HG03354 (cell line): Measurements from ENCODE around the gene NTRK1.

Source experiments
- ATAC-seq: cut with Tn5 transposase; IDR thresholded peaks from one replicate; pipeline ENCODE4 v1.9.1; 2021; ENCODE audit warnings: mild to moderate bottlenecking; ENCODE audit not compliant: unreplicated experiment, poor library complexity, severe bottlenecking

The NTRK1 gene

GRCh38 chr1:156852418-156852874 is 8.2 kb upstream of the NTRK1 start:
- ATAC-seq: no peak

DNA sequence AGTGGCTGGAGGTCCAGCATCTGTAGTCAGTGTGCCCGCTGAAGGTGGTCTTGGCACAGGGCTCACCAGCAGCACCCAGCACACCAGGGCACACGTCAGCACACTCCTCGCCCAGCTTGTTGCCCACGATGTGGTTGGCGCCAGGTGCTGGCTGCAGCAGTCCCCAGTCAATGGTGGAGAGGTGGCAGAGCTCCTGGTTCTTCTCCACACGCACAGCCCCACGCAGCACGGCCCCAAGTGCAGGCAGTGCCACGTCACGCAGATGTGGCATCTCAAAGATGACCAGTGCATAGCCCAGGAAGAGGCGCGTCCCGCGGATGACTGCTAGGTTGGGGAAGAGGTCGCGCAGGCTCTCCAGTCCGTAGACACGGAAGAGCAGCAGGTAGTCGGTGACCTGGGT is 6.9 kb upstream of the NTRK1 start:
- ATAC-seq: no peak

- ATAC-seq: no peak
Measured at GRCh38 chr1:156854634-156855033, 6.0 kb upstream of the NTRK1 start.

DNA sequence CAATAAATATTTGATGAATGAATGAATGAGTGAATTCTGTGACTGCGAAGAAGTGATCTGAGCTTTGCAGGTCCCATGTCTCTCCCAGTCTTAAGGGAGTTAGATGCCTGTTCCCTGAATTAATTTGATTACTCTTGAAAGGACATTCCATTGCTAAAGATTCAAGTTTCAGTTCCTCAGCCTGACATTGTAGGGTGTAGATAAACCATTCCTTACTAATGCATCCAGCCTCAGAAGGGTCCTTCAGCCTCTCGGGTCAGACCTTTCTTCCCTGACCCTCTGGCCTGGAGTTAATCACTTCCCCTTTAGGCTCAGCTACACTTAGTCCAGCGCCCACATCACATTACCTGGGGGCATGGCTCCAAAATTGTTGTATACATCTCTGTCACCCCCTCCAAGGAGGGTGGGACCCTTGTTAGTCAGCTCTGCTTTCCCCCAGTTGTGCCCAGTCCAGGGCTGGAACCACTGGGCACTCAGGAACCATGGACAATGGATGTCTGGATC is 4.3 kb upstream of the NTRK1 start:
- no peak for ATAC-seq

DNA sequence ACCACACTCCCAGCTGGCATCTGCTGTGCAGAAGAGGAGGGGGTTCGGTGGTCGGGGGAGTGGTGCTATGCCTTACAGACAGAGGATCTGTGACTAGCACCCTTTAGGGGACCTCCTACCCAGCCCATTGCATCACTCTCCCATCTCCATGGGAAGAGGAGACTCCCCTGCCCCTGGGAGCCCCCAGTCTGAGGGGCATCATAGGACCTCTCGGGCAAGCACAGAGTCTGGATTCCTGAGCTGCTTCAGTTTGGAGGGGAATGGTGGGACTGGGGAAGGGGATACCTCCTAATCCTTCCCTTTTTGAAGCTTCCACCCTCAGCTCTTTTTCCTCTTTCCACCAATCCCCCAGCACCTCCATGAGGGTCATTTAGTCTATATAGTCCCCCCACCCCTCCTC is 3.1 kb upstream of the NTRK1 start:
- no peak for ATAC-seq

DNA sequence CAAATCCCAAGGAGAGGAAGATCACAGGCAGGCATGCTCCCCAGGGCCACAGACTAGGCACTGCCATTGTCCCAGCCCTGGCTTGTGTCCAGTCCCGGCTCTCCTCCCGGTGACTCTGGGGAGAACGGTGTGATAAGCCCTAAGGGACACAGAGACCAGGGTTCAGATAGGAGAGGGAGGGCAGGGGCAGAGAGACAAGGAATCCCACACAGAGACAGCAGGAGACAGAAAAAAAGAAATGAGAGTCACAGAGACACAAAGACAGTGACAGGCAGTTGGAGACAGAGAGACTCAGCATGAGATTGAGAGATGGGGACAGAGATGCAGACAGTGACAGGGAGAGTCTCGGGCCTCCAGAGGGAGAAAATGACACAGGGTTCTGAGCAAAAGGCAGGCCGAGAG is 2.1 kb upstream of the NTRK1 start:
- ATAC-seq: no peak

DNA sequence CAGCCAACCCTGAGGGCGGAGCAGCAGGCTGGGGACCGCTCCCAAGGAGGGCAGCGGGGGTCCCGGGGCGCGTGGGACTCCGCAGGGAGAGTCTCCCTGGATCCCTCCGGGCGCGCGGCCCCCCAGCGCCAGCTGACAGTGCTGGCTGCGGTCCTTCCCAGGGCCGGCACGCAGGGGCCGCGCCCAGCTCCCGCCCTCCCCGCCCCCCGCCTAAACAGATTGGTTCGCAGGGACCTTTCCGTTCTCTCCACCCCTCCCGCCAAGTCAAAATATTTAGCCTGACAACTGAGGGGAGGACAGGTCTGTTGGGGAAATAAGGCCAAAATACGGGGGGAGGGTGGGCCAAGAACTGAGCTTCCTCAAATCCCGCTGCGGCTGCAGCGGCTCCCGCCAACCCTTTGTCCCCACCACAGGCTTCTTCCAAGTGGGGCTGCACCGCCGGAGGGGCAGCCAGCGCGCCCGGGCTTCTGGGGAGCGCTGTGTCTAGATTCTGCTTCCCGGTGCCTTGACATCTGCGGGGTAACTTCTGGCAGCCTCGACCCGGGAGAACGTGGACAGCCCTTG is 1.6 kb upstream of the NTRK1 start, which contains the start of gene INSRR:
Gene INSRR (minus strand): TSS at position 159 of the 564 bp plus-strand sequence. CDS start 496 bp downstream, outside the sequence.
- ATAC-seq: no peak

GRCh38 chr1:156859523-156860112 is 1.0 kb upstream of the NTRK1 start:
- no peak for ATAC-seq

DNA sequence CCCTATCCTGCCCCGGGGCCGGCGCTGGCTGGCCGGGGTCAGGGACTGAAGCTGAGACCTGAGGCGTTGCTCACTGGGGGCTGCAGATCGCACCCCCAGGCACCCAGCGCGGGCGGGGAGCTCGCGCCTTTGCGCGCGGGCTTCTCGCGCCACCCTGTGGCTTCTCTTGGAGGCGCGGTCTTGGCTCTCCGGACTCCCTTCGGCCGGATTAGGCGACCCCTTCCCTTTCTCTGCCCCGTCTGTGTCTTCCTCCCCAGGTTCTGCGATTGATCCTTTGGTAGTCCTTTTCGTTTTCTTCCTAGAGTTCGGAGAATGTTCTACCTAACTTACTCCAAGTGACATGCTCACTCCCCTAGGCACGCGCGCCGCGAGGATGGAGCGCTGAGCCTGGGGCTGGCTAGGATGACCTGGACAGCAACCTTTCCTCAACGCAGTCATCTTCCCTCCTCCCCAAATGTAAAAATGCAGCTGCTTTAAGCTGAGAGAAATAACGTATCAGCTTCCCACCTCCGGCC is 495 bp upstream of the NTRK1 start:
- peak; percentile 47 for ATAC-seq

DNA sequence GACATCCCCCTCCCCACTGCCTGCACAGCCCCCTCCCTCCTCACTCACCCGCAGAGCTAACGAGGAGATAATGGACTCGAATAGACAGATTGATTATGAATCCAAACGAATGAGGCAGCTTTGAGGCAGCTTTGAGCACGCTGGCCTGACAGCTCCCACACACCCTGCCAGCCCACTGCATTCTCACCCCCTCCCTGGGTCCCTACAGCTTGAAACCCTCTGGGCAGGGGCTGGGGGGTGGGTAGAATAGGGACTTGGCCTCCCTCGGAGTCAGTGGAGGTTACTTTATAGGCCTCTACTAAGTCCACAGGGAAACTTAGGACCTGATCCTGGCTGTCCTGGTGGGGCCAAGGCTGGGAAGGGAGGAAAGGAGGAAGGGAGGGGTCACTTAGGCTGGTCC is 1.9 kb downstream of the NTRK1 start:
- no peak for ATAC-seq

DNA sequence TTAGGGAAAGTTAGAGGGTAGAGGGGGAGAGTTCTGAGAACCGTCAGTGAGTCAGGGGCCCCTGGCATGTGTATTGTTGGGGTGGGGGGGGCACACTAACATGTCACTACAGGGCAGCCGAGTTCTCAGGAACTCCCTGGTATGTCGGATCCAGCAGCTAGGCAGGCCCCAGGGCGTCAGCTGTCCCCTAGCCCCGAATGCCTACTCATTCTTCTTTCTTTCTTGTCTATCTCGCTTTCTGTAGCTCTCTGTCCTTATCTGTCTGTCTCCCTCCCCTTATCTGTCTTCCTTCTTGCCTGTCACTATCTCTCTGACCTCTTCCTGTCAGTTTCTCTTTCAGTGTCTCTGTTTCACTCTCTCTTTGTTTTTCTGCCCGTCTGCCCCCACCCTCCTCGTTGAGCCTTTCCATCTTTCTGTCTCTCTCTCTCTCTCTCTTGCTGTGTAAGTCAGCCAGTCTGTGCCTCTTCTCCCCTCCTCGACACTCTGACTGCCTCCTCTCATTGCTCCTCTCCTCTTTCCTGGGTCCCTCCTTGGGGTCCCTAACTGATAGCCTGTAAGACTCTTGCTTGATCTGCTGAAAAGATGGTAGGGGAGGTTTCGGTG is 2.4 kb downstream of the NTRK1 start:
- ATAC-seq: no peak

DNA sequence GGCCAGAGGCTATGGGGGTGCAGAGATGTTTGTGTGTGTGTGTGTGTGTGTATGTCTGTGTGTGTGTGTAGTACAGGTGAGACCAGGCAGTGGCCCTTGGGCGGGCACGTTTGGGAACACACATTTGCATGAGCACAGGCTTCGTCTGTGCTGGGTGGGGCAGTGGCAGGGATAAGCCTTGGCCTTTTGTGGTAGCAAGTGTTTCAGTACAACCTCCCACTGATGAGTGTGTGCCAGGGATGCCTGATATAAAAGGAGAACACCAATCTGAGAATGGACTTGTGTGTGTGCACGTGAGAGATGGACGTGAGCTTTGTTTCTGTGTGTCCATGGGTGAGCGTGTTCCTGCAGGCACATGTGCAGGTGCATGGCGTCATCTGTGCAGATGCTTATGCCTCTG is 3.0 kb downstream of the NTRK1 start:
- no peak for ATAC-seq

DNA sequence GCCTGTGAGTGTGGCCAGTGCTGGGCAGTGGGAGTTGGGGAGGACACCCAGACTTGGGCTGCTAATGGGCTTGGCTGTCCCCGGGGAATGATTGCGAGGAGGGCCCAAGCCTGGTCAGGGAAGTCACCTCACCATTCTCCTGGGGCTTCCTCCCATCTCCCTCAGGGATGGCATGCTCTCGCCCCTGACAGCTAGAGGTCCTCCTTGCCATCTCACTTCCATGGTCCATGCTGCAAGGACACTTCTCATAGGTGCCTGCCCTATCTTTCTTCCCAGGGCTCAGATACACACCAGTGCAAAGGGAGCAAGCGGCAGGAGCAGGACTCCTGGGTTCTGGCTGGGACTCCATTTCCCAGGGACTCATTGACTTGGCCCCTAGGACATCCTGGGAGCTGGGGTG is 4.1 kb downstream of the NTRK1 start:
- ATAC-seq: no peak

DNA sequence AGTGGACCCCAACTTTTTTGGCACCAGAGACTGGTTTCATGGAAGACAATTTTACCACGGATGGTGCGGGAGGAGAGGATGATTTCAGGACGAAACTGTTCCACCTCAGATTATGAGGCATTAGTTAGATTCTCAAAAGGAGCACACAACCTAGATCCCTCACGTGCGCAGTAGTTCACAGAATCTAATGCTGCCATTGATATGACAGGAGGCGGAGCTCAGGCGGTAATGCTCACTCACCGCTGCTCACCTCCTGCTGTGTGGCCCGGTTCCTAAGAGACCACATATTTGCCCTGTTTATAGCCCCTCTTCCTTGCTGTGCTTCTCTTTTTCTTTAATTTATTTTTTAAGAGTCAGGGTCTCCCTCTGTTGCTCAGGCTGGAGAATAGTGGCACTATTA is 4.6 kb downstream of the NTRK1 start:
- ATAC-seq: no peak

- ATAC-seq: no peak
Measured at GRCh38 chr1:156865865-156866248, 5.2 kb downstream of the NTRK1 start.

DNA sequence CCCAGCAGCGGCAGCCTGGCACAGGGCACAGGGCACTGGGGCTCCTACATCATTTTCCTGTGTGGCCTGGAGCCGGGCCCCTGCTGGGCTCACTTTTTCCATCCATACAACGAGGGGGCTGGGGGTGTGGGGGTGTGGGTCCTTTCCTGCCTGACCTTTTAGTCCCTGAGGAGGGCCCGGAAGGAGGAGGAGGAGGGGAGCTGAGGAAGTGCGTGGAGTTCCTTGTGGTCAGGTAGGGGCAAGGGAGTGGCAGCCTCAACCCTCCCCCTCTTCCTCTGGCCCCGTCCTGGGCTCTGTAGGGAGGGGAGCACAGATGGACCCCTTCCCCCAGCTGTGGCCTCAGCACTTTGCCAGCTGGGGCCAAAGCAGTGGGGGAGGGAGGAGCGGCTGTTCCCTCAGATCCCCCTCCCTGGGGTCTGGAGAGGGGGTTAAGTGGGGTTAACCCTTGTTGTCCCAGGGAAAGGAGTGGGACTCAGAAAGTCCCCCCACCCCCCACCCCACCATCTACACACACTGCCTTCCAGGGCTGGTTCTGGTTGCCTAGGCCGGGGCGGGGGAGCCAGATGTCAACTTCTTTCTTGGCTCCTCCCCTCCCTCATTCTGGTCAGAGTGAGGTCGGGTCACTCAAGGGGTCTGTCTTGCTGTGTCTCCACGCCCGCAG is 5.7 kb downstream of the NTRK1 start:
- no peak for ATAC-seq

- no peak for ATAC-seq
Measured at GRCh38 chr1:156868341-156868740, 7.7 kb downstream of the NTRK1 start.

DNA sequence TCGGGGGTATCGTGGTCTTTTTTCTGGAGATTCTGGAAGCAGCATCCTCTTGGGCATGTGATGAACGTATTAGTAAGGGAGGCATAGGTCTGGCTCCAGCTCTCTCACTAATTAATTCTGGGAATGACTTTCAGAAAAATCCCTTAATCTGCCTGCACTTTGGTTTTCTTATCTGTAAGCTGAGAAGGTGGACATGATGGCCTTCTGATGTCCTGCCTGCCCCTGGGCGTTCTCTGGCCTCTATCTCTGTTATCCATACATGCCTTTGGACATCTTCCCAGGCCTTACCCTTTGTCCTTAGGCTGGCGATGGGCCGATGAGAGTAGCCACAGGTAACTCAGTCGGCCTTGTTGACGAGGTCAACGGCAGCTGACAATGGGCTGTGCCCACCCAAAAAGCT is 8.8 kb downstream of the NTRK1 start:
- ATAC-seq: no peak

GRCh38 chr1:156873659-156874058 is 13.0 kb downstream of the NTRK1 start:
- no peak for ATAC-seq

- no peak for ATAC-seq
Measured at GRCh38 chr1:156874142-156874541, 13.5 kb downstream of the NTRK1 start.
